Measurements from ENCODE around the gene FCGR3B.
"Not testable (repeated sequence)": the region's sequence is repeated elsewhere in the genome, so short reads cannot be mapped to it uniquely, and the experiment has no call there.

Gene FCGR3B

DNA sequence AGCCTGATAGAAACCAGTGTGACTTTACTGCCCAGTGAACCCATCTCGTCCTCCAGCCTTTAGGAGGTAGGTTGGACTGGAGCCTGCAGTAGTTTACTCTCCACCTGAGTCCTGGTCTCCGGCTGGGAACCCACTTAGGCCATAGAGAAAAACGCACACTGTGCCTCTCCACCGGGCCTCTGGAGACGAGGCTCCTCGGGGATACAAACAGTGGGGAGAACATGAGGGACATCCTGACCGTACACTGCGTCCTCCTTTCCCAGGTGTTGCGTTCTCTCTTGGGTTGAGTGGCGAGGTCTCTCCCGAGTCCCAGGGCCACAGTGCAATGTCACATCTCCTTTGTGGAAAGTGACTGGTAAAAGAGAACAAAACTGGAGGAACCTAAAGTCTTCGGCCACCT, 26.0 kb downstream of the FCGR3B start:
- DNase-seq: not testable (repeated sequence)

DNA sequence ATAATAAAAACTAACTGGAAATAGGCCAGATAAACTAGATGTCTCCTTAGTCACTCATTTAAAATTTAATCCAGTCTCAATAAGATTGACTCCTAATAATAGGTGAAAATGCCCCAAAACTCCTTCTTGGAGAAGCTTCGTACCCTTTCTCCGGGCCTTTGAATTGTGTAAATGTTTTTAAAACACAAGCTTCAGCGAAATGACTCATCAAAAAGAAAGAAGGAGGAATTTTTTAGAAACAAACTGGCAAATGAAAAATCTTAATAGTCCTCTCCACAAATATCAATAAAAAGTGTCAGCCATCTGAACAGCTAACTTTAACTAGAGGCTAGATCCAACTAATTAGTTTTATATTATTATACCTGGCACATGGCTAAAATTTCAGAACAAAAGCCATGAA, 33.9 kb downstream of the FCGR3B start:
- DNase-seq: not testable (repeated sequence)

DNA sequence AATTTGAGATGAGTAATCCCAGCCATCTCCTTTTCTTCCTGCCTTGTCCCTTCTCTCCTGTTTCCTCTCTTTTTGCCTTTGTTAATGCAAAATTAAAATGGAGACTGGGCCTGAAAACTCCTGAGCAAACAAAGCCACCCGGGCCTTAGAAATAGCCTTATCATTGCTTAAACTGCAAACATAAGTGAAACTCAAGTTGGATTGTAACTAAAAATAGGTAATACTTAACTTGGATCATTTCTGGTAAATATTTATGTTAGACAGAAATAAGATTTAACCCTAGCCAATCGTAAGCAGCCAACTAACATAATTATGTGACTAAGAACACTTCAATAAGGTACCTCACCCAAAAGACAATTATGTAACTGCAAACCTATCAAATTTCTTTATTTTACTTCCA, 35.4 kb downstream of the FCGR3B start:
- DNase-seq: not testable (repeated sequence)

GRCh38 chr1:161595173-161595572, 35.8 kb downstream of the FCGR3B start:
- DNase-seq: not testable (repeated sequence)

DNA sequence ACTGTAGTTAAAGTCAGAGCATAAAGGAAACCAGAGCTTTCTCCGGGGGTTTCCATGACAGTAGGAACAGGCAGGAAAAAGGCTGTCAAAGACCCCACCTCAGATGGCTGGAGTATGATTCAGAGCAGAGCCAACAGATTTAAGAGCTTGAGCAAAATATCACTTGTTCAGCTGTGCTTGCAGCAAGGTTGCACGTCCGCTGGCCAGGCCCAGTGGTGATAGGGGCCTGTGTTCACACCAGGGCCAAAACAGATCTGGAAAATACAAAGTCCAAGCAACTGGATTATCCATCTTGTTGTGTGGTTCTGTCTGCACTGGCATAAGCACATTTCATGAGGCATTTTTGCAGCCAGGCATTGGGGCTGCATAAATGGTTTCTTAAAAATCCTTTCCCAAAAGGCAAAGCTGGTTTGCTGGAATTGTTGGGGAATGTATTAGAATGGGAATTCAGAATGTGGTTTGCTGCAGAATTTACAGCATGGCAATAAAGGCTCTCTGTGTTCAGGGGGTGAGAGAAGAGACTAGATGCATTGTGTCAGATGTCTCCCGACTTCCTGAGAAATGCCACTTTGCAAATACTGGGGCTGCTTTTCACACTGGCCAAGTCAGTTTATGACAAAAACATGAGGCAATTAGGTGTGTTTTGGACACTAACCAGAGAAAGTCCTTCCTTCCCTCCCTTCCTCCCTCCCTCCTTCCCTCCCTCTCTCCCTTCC, 36.5 kb downstream of the FCGR3B start:
- not testable (repeated sequence) for DNase-seq

GRCh38 chr1:161593092-161593755, 37.8 kb downstream of the FCGR3B start:
- not testable (repeated sequence) for DNase-seq

GRCh38 chr1:161592586-161592985, 38.4 kb downstream of the FCGR3B start:
- not testable (repeated sequence) for DNase-seq

GRCh38 chr1:161589920-161590319, 41.1 kb downstream of the FCGR3B start:
- DNase-seq: not testable (repeated sequence)

DNA sequence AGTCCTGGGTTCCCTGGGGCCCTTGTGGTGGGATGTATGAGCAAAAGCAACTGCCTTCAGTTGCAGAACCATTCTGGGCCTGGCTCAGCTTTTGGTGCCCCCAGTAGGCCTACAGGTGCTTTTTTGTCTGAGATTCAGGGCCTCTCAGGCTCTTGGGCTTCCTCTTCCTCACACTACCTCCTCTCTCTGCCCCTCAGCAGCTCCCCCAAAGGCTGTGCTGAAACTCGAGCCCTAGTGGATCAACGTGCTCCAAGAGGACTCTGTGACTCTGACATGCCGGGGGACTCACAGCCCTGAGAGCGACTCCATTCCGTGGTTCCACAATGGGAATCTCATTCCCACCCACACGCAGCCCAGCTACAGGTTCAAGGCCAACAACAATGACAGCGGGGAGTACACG, 41.6 kb downstream of the FCGR3B start:
- not testable (repeated sequence) for DNase-seq

DNA sequence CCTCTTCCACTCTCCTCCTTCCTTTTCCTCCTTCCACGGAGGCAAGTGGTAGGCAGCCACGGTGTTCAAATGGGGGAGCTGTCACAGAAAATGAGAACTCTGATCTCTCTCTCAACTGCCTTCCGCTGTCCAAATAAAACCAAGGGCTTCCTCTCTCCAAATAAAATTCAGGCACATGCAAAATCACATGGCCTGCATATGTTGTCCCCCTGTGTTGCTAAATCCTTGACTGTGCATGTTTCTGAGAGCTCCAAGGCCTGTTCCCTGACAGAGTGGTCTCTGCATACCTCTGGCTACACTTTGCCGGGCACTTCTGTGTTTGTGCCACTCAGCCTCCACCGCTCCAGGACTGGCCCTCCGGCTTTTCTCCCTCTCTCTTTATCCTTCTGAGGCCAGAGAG, 42.4 kb downstream of the FCGR3B start:
- not testable (repeated sequence) for DNase-seq

- DNase-seq: not testable (repeated sequence)
Measured at GRCh38 chr1:161582882-161583281, 48.1 kb downstream of the FCGR3B start.

DNA sequence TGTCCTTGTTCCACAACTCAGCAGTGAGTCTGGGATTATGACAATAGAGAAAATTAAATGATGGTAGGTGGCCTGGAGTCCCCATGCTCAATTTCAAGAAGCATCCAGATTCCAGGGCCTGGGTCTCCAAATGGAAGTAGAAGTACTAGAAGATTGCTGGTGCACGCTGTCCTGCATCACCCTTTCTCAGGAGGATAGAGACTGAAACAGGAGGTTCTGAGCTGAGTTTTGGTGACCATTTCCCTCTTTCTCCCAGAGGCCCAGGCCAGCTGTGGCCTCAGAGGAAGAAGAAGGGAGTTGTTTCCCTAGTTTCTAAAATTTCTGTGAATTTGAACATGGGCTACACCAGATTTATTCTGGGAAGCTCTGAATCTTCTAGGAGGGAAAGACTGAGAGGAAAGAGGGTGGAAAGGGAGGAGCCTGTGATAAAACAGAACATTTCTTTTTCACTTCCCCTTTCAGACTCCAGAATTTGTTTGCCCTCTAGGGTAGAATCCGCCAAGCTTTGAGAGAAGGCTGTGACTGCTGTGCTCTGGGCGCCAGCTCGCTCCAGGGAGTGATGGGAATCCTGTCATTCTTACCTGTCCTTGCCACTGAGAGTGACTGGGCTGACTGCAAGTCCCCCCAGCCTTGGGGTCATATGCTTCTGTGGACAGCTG, 50.0 kb downstream of the FCGR3B start:
- DNase-seq: not testable (repeated sequence)

DNA sequence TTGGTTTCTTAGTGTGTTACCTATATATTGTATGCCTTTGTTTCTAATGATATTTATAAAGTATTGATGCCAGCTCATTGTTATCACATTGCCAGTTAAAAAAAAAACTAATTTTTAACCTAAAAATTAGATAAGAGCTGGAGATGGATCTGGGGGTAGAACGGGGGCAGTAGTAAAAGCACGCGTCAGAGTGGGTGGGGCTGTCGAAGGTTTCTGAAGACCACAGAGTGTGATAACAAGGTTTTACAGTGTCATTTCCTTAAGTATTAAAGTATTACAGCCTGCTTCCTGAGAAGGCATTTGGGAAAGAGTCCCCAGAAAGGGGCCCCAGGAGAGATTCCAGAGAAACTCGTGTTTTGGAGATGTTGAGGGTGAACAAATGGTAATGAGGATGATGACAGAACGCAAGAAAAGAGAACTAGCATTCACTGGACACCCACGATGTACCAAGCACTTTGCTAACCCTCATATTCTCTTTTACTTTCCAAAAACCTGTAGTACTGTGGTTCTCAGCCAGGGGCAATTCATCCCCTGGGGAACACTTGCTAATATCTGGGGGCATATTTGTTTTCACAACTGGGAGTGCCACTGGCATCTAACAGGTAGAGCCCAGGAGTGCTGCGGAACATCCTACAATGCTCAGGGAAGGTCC, 51.0 kb downstream of the FCGR3B start:
- DNase-seq: not testable (repeated sequence)

DNA sequence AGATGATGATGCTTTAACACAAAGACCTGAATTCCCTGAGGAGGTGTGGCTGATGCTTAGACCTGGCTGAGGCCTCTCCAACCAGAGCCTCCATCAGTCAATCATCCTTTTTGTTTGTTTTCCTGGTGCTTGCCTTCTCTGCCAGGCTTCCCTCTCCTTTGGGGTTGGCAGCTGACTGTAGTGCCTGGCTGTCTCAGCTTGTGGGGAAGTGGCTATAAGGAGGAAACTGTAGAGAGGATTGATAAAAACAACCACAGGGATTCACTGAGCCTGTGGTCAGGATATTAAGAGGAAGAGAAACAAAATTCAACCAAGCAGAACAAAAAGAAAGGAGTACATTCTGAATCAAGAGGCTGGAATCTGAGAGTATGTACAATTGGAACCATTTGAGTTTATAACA, 54.3 kb downstream of the FCGR3B start:
- not testable (repeated sequence) for DNase-seq

All from effector CD8-positive, alpha-beta T cell (primary cell).